ENCODE data around the gene MAGEB4.

The MAGEB4 gene

GRCh38 chrX:30270639-30271038 is 28.8 kb downstream of the MAGEB4 start:
- DNase-seq: peak in 1 of 2 donors; percentile 37
- no peak overlapping the region for H3K4me2 ChIP-seq (ENCODE audit: low read length)
- H3K4me3 ChIP-seq (ENCODE audit: low read depth, low read length): no peak overlapping the region
- no peak overlapping the region for H4K12ac ChIP-seq (ENCODE audit: low read depth, low read length)
- H3K36me3 ChIP-seq (ENCODE audit: control insufficient read depth in 1 of 2, insufficient read depth in 2 of 2, low read length in 2 of 2): no peaks in the 10 kb centered on the region
- H3K9me3 ChIP-seq (ENCODE audit: insufficient read depth, low read depth, low read length): no peaks in the 10 kb centered on the region
- H3K23ac ChIP-seq (ENCODE audit: low read length): no peak overlapping the region
- no peak overlapping the region for H3K9ac ChIP-seq (ENCODE audit: low read length)
- H3K4ac ChIP-seq (ENCODE audit: low read depth, low read length): no peak overlapping the region
- H2AFZ ChIP-seq (ENCODE audit: insufficient read depth, low read length, poor library complexity): no peak overlapping the region
- H3K14ac ChIP-seq (ENCODE audit: low read length): no peak overlapping the region
- H4K91ac ChIP-seq (ENCODE audit: low read depth, low read length): no peak overlapping the region
- H4K8ac ChIP-seq (ENCODE audit: low read depth, low read length): no peak overlapping the region
- no peak overlapping the region for H2BK120ac ChIP-seq (ENCODE audit: insufficient read depth, low read length, poor library complexity)
- no peak overlapping the region for H2BK5ac ChIP-seq (ENCODE audit: low read depth, low read length, poor library complexity)
- no peak overlapping the region for H3K18ac ChIP-seq (ENCODE audit: low read length)
- H2BK12ac ChIP-seq (ENCODE audit: low read length): no peak overlapping the region
- WGBS (ENCODE audit: extremely low coverage, insufficient coverage, insufficient read length): no CpG with 5 or more reads among the region's 3 CpGs
- H2AK5ac ChIP-seq (ENCODE audit: low read length): no peak overlapping the region
- no peaks in the 10 kb centered on the region for H3K27me3 ChIP-seq (ENCODE audit: insufficient read depth, low read length)
- no peaks in the 10 kb centered on the region for H3K79me2 ChIP-seq (ENCODE audit: control insufficient read depth, insufficient read depth, low read length, poor library complexity)
- no peaks in the 10 kb centered on the region for H3K79me1 ChIP-seq (ENCODE audit: low read length)
- no peak overlapping the region for H3K27ac ChIP-seq (ENCODE audit: low read depth, low read length)
- H3K4me1 ChIP-seq (ENCODE audit: control insufficient read depth in 1 of 2, insufficient read depth in 2 of 2, low read length in 2 of 2): no peaks in the 10 kb centered on the region

GRCh38 chrX:30275498-30275897 is 33.7 kb downstream of the MAGEB4 start:
- Histone ChIP-seq H3K18ac (ENCODE audit: low read length) (no peak overlapping the region), H3K14ac (ENCODE audit: low read length) (no peak overlapping the region), H2BK120ac (ENCODE audit: insufficient read depth, low read length, poor library complexity) (no peak overlapping the region), H2BK12ac (ENCODE audit: low read length) (no peak overlapping the region), H3K4me3 (ENCODE audit: low read depth, low read length) (no peak overlapping the region), H4K8ac (ENCODE audit: low read depth, low read length) (no peak overlapping the region), H3K4me1 (ENCODE audit: control insufficient read depth in 1 of 2, insufficient read depth in 2 of 2, low read length in 2 of 2) (no peaks in the 10 kb centered on the region), H3K27ac (ENCODE audit: low read depth, low read length) (no peak overlapping the region), H3K23ac (ENCODE audit: low read length) (no peak overlapping the region), H3K4ac (ENCODE audit: low read depth, low read length) (no peak overlapping the region), H3K79me2 (ENCODE audit: control insufficient read depth, insufficient read depth, low read length, poor library complexity) (no peaks in the 10 kb centered on the region), H3K9ac (ENCODE audit: low read length) (no peak overlapping the region), H2AFZ (ENCODE audit: insufficient read depth, low read length, poor library complexity) (no peak overlapping the region), H3K36me3 (ENCODE audit: control insufficient read depth in 1 of 2, insufficient read depth in 2 of 2, low read length in 2 of 2) (no peaks in the 10 kb centered on the region), H4K91ac (ENCODE audit: low read depth, low read length) (no peak overlapping the region), H3K79me1 (ENCODE audit: low read length) (no peaks in the 10 kb centered on the region), H3K9me3 (ENCODE audit: insufficient read depth, low read depth, low read length) (no peaks in the 10 kb centered on the region), H2AK5ac (ENCODE audit: low read length) (no peak overlapping the region), H4K12ac (ENCODE audit: low read depth, low read length) (no peak overlapping the region), H3K4me2 (ENCODE audit: low read length) (no peak overlapping the region), H3K27me3 (ENCODE audit: insufficient read depth, low read length) (no peaks in the 10 kb centered on the region), H2BK5ac (ENCODE audit: low read depth, low read length, poor library complexity) (no peak overlapping the region)
- WGBS (ENCODE audit: extremely low coverage, insufficient coverage, insufficient read length): no CpG with 5 or more reads among the region's 1 CpG
- no peak for DNase-seq

GRCh38 chrX:30278365-30278764 is 36.6 kb downstream of the MAGEB4 start:
- H3K27ac ChIP-seq (ENCODE audit: low read depth, low read length): no peak overlapping the region
- no peak overlapping the region for H2BK5ac ChIP-seq (ENCODE audit: low read depth, low read length, poor library complexity)
- H4K91ac ChIP-seq (ENCODE audit: low read depth, low read length): no peak overlapping the region
- WGBS (ENCODE audit: extremely low coverage, insufficient coverage, insufficient read length): no CpG with 5 or more reads among the region's 1 CpG
- no peak overlapping the region for H3K4ac ChIP-seq (ENCODE audit: low read depth, low read length)
- H3K14ac ChIP-seq (ENCODE audit: low read length): no peak overlapping the region
- no peaks in the 10 kb centered on the region for H3K36me3 ChIP-seq (ENCODE audit: control insufficient read depth in 1 of 2, insufficient read depth in 2 of 2, low read length in 2 of 2)
- H4K12ac ChIP-seq (ENCODE audit: low read depth, low read length): no peak overlapping the region
- H2AFZ ChIP-seq (ENCODE audit: insufficient read depth, low read length, poor library complexity): no peak overlapping the region
- no peak overlapping the region for H2BK12ac ChIP-seq (ENCODE audit: low read length)
- H3K27me3 ChIP-seq (ENCODE audit: insufficient read depth, low read length): no peaks in the 10 kb centered on the region
- no peaks in the 10 kb centered on the region for H3K4me1 ChIP-seq (ENCODE audit: control insufficient read depth in 1 of 2, insufficient read depth in 2 of 2, low read length in 2 of 2)
- no peaks in the 10 kb centered on the region for H3K79me2 ChIP-seq (ENCODE audit: control insufficient read depth, insufficient read depth, low read length, poor library complexity)
- H3K9me3 ChIP-seq (ENCODE audit: insufficient read depth, low read depth, low read length): no peaks in the 10 kb centered on the region
- H4K8ac ChIP-seq (ENCODE audit: low read depth, low read length): no peak overlapping the region
- no peak overlapping the region for H3K9ac ChIP-seq (ENCODE audit: low read length)
- no peak overlapping the region for H2BK120ac ChIP-seq (ENCODE audit: insufficient read depth, low read length, poor library complexity)
- no peak overlapping the region for H3K4me3 ChIP-seq (ENCODE audit: low read depth, low read length)
- no peaks in the 10 kb centered on the region for H3K79me1 ChIP-seq (ENCODE audit: low read length)
- no peak overlapping the region for H3K18ac ChIP-seq (ENCODE audit: low read length)
- no peak overlapping the region for H3K23ac ChIP-seq (ENCODE audit: low read length)
- no peak overlapping the region for H3K4me2 ChIP-seq (ENCODE audit: low read length)
- no peak for DNase-seq
- H2AK5ac ChIP-seq (ENCODE audit: low read length): no peak overlapping the region

- Histone ChIP-seq H3K27ac (ENCODE audit: low read depth, low read length) (no peak overlapping the region), H2BK12ac (ENCODE audit: low read length) (no peak overlapping the region), H4K8ac (ENCODE audit: low read depth, low read length) (no peak overlapping the region), H2AK5ac (ENCODE audit: low read length) (no peak overlapping the region), H3K9ac (ENCODE audit: low read length) (no peak overlapping the region), H3K4me1 (ENCODE audit: control insufficient read depth in 1 of 2, insufficient read depth in 2 of 2, low read length in 2 of 2) (no peaks in the 10 kb centered on the region), H3K18ac (ENCODE audit: low read length) (no peak overlapping the region), H3K14ac (ENCODE audit: low read length) (no peak overlapping the region), H3K4me2 (ENCODE audit: low read length) (no peak overlapping the region), H3K79me1 (ENCODE audit: low read length) (no peaks in the 10 kb centered on the region), H4K12ac (ENCODE audit: low read depth, low read length) (no peak overlapping the region), H3K4ac (ENCODE audit: low read depth, low read length) (no peak overlapping the region), H3K23ac (ENCODE audit: low read length) (no peak overlapping the region), H3K9me3 (ENCODE audit: insufficient read depth, low read depth, low read length) (no peaks in the 10 kb centered on the region), H2AFZ (ENCODE audit: insufficient read depth, low read length, poor library complexity) (no peak overlapping the region), H3K4me3 (ENCODE audit: low read depth, low read length) (no peak overlapping the region), H3K79me2 (ENCODE audit: control insufficient read depth, insufficient read depth, low read length, poor library complexity) (no peaks in the 10 kb centered on the region), H2BK120ac (ENCODE audit: insufficient read depth, low read length, poor library complexity) (no peak overlapping the region), H2BK5ac (ENCODE audit: low read depth, low read length, poor library complexity) (no peak overlapping the region), H3K27me3 (ENCODE audit: insufficient read depth, low read length) (no peaks in the 10 kb centered on the region), H3K36me3 (ENCODE audit: control insufficient read depth in 1 of 2, insufficient read depth in 2 of 2, low read length in 2 of 2) (no peaks in the 10 kb centered on the region), H4K91ac (ENCODE audit: low read depth, low read length) (no peak overlapping the region)
- DNase-seq: no peak
- WGBS (ENCODE audit: extremely low coverage, insufficient coverage, insufficient read length): no CpG with 5 or more reads among the region's 1 CpG
Measured at GRCh38 chrX:30280428-30280827, 38.6 kb downstream of the MAGEB4 start.

Measured in trophoblast cell (in vitro differentiated cells and primary cell).